ENCODE data around the gene GRM6.

The GRM6 gene

GRCh38 chr5:178994580-178995340 is at the start of gene GRM6:
GRM6 (minus strand) TSS chr5:178995320; CDS start chr5:178994944, 376 bp downstream.
- no peak for DNase-seq

DNA sequence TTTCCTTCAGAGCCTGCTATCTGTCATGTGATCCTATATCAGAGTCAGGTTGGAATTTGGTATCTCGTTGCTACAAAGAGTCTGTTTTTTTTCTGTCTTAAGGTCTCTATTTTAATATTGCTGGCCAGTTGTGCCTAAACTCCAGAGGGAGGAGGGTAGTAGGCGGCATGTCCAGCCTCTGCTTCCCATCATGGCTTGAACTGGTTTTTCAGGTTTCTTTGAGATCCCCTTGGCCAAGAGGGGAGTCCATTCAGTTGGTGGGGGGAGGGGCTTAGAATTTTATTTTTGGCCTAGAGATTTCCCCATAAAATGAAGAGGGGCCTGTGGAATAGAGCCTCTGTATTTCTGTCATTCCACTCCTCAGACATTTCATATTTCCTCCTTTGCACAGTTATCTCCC is 49.6 kb upstream of the GRM6 start:
- no peak for DNase-seq

DNA sequence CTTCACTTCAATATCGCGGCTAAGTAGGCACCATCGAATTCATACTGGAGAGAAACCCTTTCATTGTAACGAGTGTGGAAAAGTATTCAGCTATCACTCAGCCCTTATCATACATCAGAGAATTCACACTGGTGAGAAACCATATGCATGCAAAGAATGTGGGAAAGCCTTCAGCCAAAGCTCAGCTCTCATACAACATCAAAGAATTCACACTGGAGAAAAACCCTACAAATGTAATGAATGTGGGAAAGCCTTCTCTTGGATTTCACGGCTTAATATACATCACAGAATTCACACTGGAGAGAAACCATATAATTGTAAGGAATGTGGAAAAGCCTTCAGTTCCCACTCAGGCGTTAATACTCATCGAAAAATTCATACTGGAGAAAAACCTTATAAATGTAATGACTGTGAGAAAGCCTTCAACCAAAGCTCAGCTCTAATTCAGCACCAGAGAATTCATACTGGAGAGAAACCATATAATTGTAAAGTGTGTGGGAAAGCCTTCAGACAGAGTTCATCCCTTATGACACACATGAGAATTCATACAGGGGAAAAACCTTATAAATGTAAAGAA is 38.0 kb upstream of the GRM6 start:
- no peak for DNase-seq

GRCh38 chr5:179023528-179024189 is 28.5 kb upstream of the GRM6 start, which contains the start of gene ZNF879:
ZNF879 (plus strand) TSS chr5:179023804; CDS start chr5:179025005, 1,201 bp downstream.
- DNase-seq = peak; percentile 97

GRCh38 chr5:179008667-179009066 is 13.5 kb upstream of the GRM6 start:
- DNase-seq = no peak

DNA sequence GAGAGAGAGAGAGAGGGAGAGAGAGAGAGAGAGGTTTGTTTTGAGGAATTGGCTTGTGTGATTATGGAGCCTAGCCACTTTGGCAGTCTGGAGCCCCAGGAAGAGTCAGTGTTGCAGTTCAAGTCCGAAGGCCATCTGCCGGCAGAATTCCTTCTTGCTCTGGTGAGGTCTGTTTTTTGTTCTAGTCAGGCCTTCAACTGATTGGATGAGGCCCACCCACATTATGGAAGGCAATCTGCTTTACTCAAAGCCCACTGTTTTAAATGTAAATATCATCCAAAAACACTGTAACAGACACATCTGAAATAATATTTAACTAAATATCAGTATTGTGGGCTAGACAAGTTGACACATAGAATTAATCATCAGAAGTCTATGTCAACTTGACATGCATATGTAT is 11.4 kb upstream of the GRM6 start:
- DNase-seq = no peak

DNA sequence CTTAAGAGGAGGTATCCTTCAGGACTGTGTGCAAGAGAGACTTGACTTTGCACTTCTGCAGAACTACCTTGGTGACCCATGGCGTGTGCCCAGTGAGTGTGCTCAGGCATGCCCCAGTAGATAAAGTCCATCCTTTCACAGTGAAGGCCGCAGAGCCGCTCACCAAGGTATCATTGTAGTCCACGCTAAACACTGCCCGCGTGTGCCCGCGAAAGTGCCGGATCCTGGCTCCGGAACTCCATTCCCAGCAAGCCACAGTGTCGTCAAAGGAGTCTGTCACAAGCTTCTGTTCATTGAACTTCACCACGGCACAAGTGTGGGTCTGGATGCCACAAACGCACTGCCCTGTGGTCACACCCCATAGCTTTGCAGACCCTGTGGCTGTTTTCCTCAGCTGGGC is 3.3 kb upstream of the GRM6 start:
- DNase-seq = no peak

DNA sequence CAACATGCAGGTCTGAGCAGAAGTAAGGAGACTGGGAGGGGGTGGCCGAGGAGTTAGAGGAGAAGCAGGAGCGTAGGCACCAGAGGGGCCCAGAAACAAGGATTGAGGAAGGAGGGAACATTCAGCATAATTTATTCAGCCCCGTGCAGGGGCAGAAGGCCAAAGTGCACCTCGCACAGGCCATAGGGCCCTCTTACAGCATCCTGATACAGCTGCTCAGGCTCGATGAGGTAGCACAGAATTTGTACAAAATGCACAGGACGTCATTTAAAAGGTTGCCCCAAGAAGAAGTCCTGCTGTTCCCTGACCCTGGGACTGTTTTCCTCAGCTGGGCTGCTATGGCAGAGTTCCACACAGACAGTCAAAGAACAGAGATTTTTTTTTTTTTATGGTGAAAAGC is 2.1 kb upstream of the GRM6 start:
- DNase-seq = no peak

- no peak for DNase-seq
Observed at GRCh38 chr5:178996156-178996555, 1.0 kb upstream of the GRM6 start.

DNA sequence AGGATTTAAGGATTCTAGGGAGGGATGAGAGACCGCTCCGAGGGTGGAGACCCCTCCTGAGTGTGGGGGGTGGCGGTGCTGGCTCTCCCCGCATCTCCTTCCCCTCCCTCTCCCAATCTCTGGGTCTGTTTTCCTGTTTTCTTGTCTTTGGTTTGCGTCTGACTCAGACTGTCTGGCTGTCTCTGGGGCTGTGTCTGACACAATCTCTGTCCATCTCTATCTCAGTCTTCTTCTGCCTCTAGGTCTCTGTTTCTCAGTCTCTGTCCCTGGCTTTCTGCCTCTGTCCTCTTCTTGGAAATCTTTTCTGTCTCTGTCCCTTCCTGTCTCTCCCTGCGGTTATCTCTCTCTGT is 196 bp upstream of the GRM6 start:
- DNase-seq = no peak

- no peak for DNase-seq
Observed at GRCh38 chr5:178993955-178994579, 1.1 kb downstream of the GRM6 start.

DNA sequence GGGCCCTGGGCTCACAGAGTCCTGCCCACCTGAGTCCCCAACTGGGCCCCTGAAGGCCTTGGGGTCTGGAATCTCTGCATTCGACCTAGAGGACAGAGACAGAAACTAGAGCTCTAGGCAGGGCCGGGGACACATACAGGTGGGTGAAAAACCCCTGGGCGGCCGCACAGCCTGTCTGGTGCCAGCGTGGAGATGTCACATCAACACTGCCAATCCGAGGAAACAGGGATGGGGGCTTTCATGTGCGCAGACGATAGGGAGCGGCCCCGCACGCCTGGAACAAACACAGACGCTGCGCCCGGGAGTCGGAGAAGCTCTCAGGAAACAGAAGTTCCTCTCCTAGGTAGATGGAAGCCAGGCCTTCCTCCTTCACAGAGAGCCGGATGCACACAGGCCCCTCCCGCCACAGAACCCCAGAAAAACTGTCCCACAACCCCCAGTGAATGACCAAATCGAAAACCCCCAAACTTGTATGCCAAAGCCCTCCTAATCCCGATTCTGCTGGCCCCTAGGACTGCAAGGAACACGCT is 1.8 kb downstream of the GRM6 start:
- DNase-seq = no peak

GRCh38 chr5:178992291-178992895 is 2.7 kb downstream of the GRM6 start:
- no peak for DNase-seq

GRCh38 chr5:178991190-178992145 is 3.7 kb downstream of the GRM6 start:
- no peak for DNase-seq

DNA sequence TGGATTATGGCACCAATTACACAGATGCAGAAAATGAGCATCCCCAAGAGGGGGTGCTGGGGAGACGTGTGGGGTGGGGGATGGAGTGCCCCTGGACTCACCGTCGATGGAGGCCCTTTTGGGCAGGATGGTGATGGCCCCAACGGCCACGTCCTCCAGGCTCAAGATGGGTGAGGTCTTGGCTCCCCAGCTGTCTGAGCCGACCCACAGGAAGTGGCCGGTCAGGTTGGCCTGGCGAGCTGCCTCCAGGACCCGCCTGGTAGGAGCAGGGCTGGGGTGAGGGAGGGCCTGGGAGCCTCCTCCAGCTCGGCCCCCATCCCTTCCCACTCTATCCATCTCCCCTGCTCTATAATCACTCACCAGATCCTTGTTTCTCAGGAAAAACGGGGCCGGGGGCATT is 4.6 kb downstream of the GRM6 start:
- DNase-seq = no peak

GRCh38 chr5:178989311-178989710 is 5.8 kb downstream of the GRM6 start:
- DNase-seq = no peak

GRCh38 chr5:178988436-178989220 is 6.5 kb downstream of the GRM6 start:
- no peak for DNase-seq

DNA sequence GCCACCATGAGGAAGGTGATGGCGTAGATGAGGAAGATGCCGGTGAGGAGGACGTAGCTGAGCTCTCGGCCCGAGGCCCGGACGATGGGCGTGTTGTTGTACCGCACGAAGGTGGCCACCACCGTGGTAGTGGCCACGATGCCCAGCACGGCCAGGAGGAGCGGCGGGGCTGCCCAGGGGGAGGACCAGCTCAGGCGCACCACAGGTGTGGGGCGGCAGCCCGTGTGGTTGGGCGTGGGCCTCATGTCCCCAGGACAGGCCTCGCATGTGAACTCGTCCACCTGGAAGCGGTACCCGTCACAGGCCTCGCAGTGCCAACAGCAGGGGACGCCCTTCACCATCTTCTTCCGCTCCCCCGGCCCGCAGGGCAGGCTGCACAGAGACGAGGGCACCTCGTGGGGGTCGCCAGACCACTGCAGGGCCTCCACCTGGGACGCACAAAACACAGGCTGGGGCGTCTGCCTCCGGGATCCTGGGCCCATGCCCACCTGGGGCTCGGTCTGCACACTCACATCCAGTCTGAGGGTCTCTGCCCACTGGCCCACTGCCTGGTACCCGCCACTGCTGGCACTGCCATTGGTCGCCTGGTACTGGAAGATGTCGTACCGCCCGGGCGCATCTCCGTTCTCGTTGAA is 8.7 kb downstream of the GRM6 start:
- DNase-seq = no peak

DNA sequence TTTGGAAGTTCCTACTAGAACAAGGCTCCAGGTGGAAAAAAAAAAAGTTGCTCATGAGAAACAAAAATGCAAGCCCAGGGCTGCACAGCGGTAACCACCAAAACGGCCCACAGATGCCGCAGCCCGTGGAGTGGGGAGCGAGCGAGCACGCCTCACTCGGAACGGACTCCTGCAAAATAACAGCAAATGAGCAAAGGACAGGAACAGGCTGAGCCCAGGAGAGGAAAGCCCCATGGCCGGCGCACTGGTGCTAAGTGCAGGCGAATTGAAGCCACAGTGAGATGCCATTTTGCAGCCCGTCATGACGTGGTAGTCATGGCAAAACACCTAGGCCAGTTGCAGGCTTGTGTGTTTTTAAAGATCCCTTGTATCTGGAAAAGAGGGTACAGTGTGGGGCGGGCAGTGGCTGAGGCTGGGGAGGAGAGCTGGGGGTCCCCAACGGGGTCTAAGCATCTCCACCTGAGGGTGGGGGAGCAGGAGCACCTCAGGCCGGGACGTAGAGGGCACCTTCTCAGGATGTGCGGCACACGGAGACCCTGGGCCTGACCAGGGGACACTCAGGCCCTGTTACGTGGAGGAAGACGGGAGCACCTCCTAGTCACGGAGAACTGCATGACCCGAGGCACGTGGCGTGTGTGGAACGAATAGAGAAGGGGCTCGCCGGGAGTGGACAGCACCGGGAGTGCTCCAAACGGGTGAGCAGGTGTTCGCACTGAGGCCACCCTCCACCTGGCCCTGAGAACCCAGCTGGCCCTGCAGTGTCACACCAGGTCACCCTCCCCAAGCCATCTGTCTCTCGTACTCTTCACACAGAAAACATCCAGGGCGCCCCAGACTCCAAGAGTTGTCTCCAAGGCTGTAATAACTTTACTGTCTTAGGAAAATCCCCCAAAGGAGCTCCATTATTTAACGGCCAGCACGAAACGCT is 10.7 kb downstream of the GRM6 start:
- no peak for DNase-seq
